HepG2 (cell line): ENCODE measurements around the gene NPHP4. TPM values are rescaled to one million over a fixed set of nuclear protein-coding genes. Genes with fewer than 3 reads are reported as not detected.

ENCODE experiments used
- ATAC-seq: fragments of 200-7000 bp; cut with Tn5 transposase; 3 replicates; pipeline ENCODE4 v1.9.1; 2020; ENCODE audit warnings: mild to moderate bottlenecking, moderate library complexity
- BruUV-seq: library from RNA; stranded (reverse); fragments of 400-500 nt; replicated peaks from 2 replicates; lab custom pipeline; 2021; lab: Mats Ljungman, UMichigan
- CTCF ChIA-PET: fragments of 300-600 bp; formaldehyde crosslinking; extraction: SDS; loops from one replicate; lab custom pipeline; 2021; ENCODE audit warnings: low total read pairs, inconsistent platforms, low intra/inter-chr PET ratio; lab: Yijun Ruan, JAX
- POLR2A ChIA-PET: fragments of 350-600 bp; sonication (Branson Sonifier 250); formaldehyde crosslinking; loops from one replicate; lab custom pipeline; 2020; ENCODE audit warnings: antibody characterized with exemption, inconsistent platforms; lab: Yijun Ruan, JAX
- DNase-seq: peaks from one replicate; pipeline ENCODE4 v3.0.0-alpha.2; 2015; ENCODE audit warnings: low spot score
- FAIRE-seq: peaks from 3 replicates; lab custom pipeline; 2011; peaks lifted over from hg19 to GRCh38; lab: Jason Lieb, UNC
- H2AFZ ChIP-seq: one replicate; pipeline ENCODE4 v1.6.1; 2011; ENCODE audit warnings: low read length, inconsistent platforms
- H3K27ac ChIP-seq: fragments of 300-600 bp; 3 replicates; pipeline ENCODE4 v1.8.0; 2011; ENCODE audit warnings: mixed run types, mild to moderate bottlenecking, mixed read lengths, low read length, inconsistent platforms; ENCODE audit not compliant: insufficient read depth; ENCODE audit errors: extremely low read length
- H3K27me3 ChIP-seq, 2 experiments: fragments of 200-600 bp in 1 of 2; 2 replicates in 1 of 2; 3 replicates in 1 of 2; pipeline versions ENCODE4 v1.6.0 to v1.8.0; 2011; ENCODE audit warnings: low read length in 2 of 2, mild to moderate bottlenecking in 2 of 2, moderate library complexity in 2 of 2, inconsistent platforms in 1 of 2; ENCODE audit not compliant: insufficient read depth in 2 of 2, control insufficient read depth in 1 of 2
- H3K36me3 ChIP-seq, 2 experiments: fragments of 200-600 bp in 1 of 2; replicated peaks in 1 of 2; 2 replicates in 1 of 2; 3 replicates in 1 of 2; pipeline versions ENCODE4 v1.5.1 to v1.8.0; 2011; ENCODE audit warnings: low read length in 2 of 2, inconsistent platforms in 1 of 2; ENCODE audit not compliant: insufficient read depth in 2 of 2, control insufficient read depth in 1 of 2
- H3K4me1 ChIP-seq: 2 replicates; pipeline ENCODE4 v1.5.1; 2012; ENCODE audit warnings: low read length, inconsistent platforms; ENCODE audit not compliant: insufficient read depth
- H3K4me2 ChIP-seq: 2 replicates; pipeline ENCODE4 v1.6.0; 2011; ENCODE audit warnings: low read depth, low read length, inconsistent platforms
- H3K4me3 ChIP-seq, 3 experiments: fragments of 200-600 bp in 1 of 3; sonication (generic), shearing (Covaris generic) in 1 of 3; replicated peaks in 1 of 3; 2 replicates each; pipeline ENCODE4 v1.5.1; 2011 to 2016; ENCODE audit warnings: low read length in 3 of 3, inconsistent platforms in 2 of 3, low read depth in 2 of 3, mild to moderate bottlenecking in 2 of 3, control low read depth in 1 of 3, mixed read lengths in 1 of 3; ENCODE audit not compliant: insufficient read depth in 1 of 3
- H3K79me2 ChIP-seq: one replicate; pipeline ENCODE4 v1.6.1; 2011; ENCODE audit warnings: low read length, inconsistent platforms; ENCODE audit not compliant: insufficient read depth
- H3K9ac ChIP-seq: 2 replicates; pipeline ENCODE4 v1.6.0; 2011; ENCODE audit warnings: mild to moderate bottlenecking, low read depth, low read length, inconsistent platforms; ENCODE audit not compliant: insufficient read depth
- H3K9me3 ChIP-seq: 2 replicates; pipeline ENCODE4 v1.5.1; 2012; ENCODE audit warnings: mild to moderate bottlenecking, low read length
- H4K20me1 ChIP-seq: 2 replicates; pipeline ENCODE4 v1.6.0; 2011; ENCODE audit warnings: inconsistent platforms, mild to moderate bottlenecking, low read length, moderate library complexity; ENCODE audit not compliant: insufficient read depth
- ASH2L ChIP-seq: fragments of 300-600, 200-600 bp; sonication (generic); IDR thresholded peaks from 2 replicates; pipeline ENCODE4 v1.7.0; 2017; ENCODE audit warnings: low read depth, mild to moderate bottlenecking, moderate library complexity, mixed read lengths, low read length; ENCODE audit not compliant: insufficient read length
- DBP ChIP-seq: sonication (generic); formaldehyde crosslinking; IDR thresholded peaks from 2 replicates; pipeline ENCODE4 v1.4.0; 2020; ENCODE audit warnings: missing genetic modification reagents; ENCODE audit errors: not compliant biosample characterization
- FOXO4 ChIP-seq: sonication (generic); formaldehyde crosslinking; conservative IDR thresholded peaks from 2 replicates; pipeline ENCODE4 v1.8.1; 2023; ENCODE audit warnings: missing genetic modification reagents
- GTF2F1 ChIP-seq: fragments of 150-350 bp; IDR thresholded peaks from 2 replicates; pipeline ENCODE4 v1.6.1; 2014; ENCODE audit warnings: low read length
- JDP2 ChIP-seq: sonication (generic); formaldehyde crosslinking; IDR thresholded peaks from 2 replicates; pipeline ENCODE4 v1.8.1; 2022; ENCODE audit warnings: missing genetic modification reagents, borderline replicate concordance
- MAFK ChIP-seq, 2 experiments: IDR thresholded peaks in 1 of 2; conservative IDR thresholded peaks in 1 of 2; 2 replicates each; pipeline ENCODE4 v1.6.1; 2011; ENCODE audit warnings: improper control_type of control experiment in 2 of 2, low read length in 2 of 2
- MXD4 ChIP-seq: IDR thresholded peaks from 2 replicates; pipeline ENCODE4 v1.6.1; 2016; ENCODE audit warnings: mild to moderate bottlenecking, missing biosample characterization, missing genetic modification reagents
- PHF20 ChIP-seq: sonication (generic); formaldehyde crosslinking; IDR thresholded peaks from 2 replicates; pipeline ENCODE4 v1.5.0; 2020; ENCODE audit warnings: mild to moderate bottlenecking, missing genetic modification reagents
- PRDM10 ChIP-seq: sonication (generic); formaldehyde crosslinking; IDR thresholded peaks from 2 replicates; pipeline ENCODE4 v1.4.0; 2020; ENCODE audit warnings: low read depth, missing genetic modification reagents
- PRPF4 ChIP-seq: fragments of 200-400 bp; formaldehyde crosslinking; IDR thresholded peaks from 2 replicates; pipeline ENCODE4 v1.6.1; 2016; ENCODE audit warnings: low read length, low read depth; ENCODE audit not compliant: poor library complexity, severe bottlenecking
- SNAPC2 ChIP-seq: sonication (generic); formaldehyde crosslinking; IDR thresholded peaks from 2 replicates; pipeline ENCODE4 v1.8.1; 2022; ENCODE audit warnings: mild to moderate bottlenecking, missing genetic modification reagents
- SP2 ChIP-seq: sonication (generic); formaldehyde crosslinking; IDR thresholded peaks from 2 replicates; pipeline ENCODE4 v1.5.1; 2020; ENCODE audit warnings: mild to moderate bottlenecking, missing genetic modification reagents
- ZNF430 ChIP-seq: sonication (generic); formaldehyde crosslinking; IDR thresholded peaks from 2 replicates; pipeline ENCODE4 v1.9.0; 2021; ENCODE audit warnings: mild to moderate bottlenecking, missing genetic modification reagents
- ZNF580 ChIP-seq: IDR thresholded peaks from 2 replicates; pipeline ENCODE4 v1.6.1; 2016; ENCODE audit warnings: low read depth, borderline replicate concordance
- ZNF644 ChIP-seq: IDR thresholded peaks from 2 replicates; pipeline ENCODE4 v1.6.1; 2016; ENCODE audit warnings: low read depth
- ZSCAN31 ChIP-seq: sonication (generic); formaldehyde crosslinking; IDR thresholded peaks from 2 replicates; pipeline ENCODE4 v1.5.0; 2020; ENCODE audit warnings: low read depth, mild to moderate bottlenecking, missing genetic modification reagents
- WGBS: methylation state at CpG from one replicate; pipeline ENCODE4 v1.1.6; 2017; ENCODE audit warnings: low lambda C conversion rate; 5-methylcytosine and 5-hydroxymethylcytosine counted together
- in situ Hi-C: cut with HindIII; loops from 2 replicates; pipeline ENCODE4 v1.10.0; 2017; ENCODE audit warnings: low pct_unique_long_range_greater_than_20kb; ENCODE audit not compliant: extremely low pct_ligation_motif_present
- intact Hi-C: fragments of 100-400 bp; cut with micrococcal nuclease; formaldehyde crosslinking; loops from one replicate; pipeline ENCODE4 v1.10.0; 2022; ENCODE audit not compliant: unreplicated experiment
- polyA plus RNA-seq, 8 experiments: library from polyadenylated mRNA; depleted of rRNA in 3 of 8; stranded (reverse) in 7 of 8; unstranded in 1 of 8; fragments of >200 nt; fragmentation: Illumina TruSeq in 4 of 8; extraction: Trizol in 4 of 8; gene quantifications; 2 replicates each; pipeline versions ENCODE4 v1.2.1 to v1.2.3, GENCODE V29; 2011 to 2016; ENCODE audit warnings: low read depth in 4 of 8, missing spikeins in 1 of 8, mixed read lengths in 1 of 8; ENCODE audit not compliant: insufficient read depth in 1 of 8
- total RNA-seq, 5 experiments: library from RNA; depleted of rRNA; stranded (reverse); fragments of >200 nt; fragmentation: Illumina TruSeq; extraction: Trizol; gene quantifications; 2 replicates each; pipeline ENCODE4 v1.2.3, GENCODE V29; 2016; ENCODE audit warnings: low read depth in 1 of 5

NPHP4 gene
- total and polyA plus RNA-seq, 2 of the 13 experiments (the other 11 are each of a cell fraction or from before 2014, with no cell fraction given), result 4.4 to 6.8 TPM

- intact Hi-C loops, result no loop called here
- Histone ChIP-seq H4K20me1 (no peaks in the 10 kb centered on the region), H3K4me3 (no peak overlapping the region), H3K4me1 (peaks cover 29% of the 10 kb centered on the region), H2AFZ (no peak overlapping the region), H3K36me3 (peaks cover 11 to 46% of the 10 kb centered on the region in 2 experiments), H3K9me3 (no peaks in the 10 kb centered on the region), H3K79me2 (no peaks in the 10 kb centered on the region)
- BruUV-seq, result no TSS peak
- ATAC-seq (no peak), FAIRE-seq (no peak)
- POLR2A ChIA-PET, result no interaction called here
- CTCF ChIA-PET, result no interaction called here
- 93% methylated on average over 7 of the region's 7 CpGs for WGBS
- TF ChIP-seq ZNF430 (CRISPR knock-in tag) (no peak), ZNF580 (CRISPR knock-in tag) (no peak), GTF2F1 (no peak), FOXO4 (CRISPR knock-in tag) (no peak), MAFK (conservative IDR thresholded peaks at IDR 0.05 in 1 of 2, IDR thresholded peaks at IDR 0.05 in 1 of 2; ENCODE audit: low read length in 2 of 2) (no peak), PRPF4 (no peak), ZNF644 (no peak), ASH2L (no peak), ZSCAN31 (no peak), PHF20 (no peak), PRDM10 (CRISPR knock-in tag) (no peak), SP2 (CRISPR knock-in tag) (no peak), JDP2 (CRISPR knock-in tag) (no peak), MXD4 (no peak), DBP (CRISPR knock-in tag) (no peak), SNAPC2 (no peak)
- TF ChIP-seq, all 625 proteins: peak for 0
- no peaks in the 10 kb centered on the region; a peak in 1 of 5 replicates for H3K27me3 ChIP-seq
- no peak overlapping the region for H3K9ac ChIP-seq
- in situ Hi-C loops, result no loop called here
- no peak for DNase-seq
- H3K27ac ChIP-seq, result no peak overlapping the region
- no peak overlapping the region for H3K4me2 ChIP-seq
Observed at GRCh38 chr1:5960336-5960735, 31.9 kb downstream of the NPHP4 start.
